Vagina (tissue), 2 donors: Measurements from ENCODE around the gene COX10.

Experiments
- POLR2A ChIP-seq, 2 donors: fragments of 450-650 bp; IDR thresholded peaks; one replicate each; pipeline ENCODE4 v1.6.1; 2017; ENCODE audit warnings: antibody characterized with exemption in 2 of 2, mild to moderate bottlenecking in 2 of 2, moderate library complexity in 2 of 2
- POLR2AphosphoS5 ChIP-seq, 2 donors: sonication (generic); formaldehyde crosslinking; IDR thresholded peaks; one replicate each; pipeline ENCODE4 v1.9.0; 2017; ENCODE audit warnings: antibody characterized with exemption in 2 of 2, mild to moderate bottlenecking in 2 of 2, low read depth in 1 of 2; ENCODE audit not compliant: insufficient read depth in 1 of 2
- TF ChIP-seq, protein P1 (sequence below), 3 experiments: fragments of 450-650 bp in 2 of 3; fragments of 200-600 bp in 1 of 3; sonication (generic) in 1 of 3; IDR thresholded peaks; one replicate each; pipeline ENCODE4 v1.5.1; 2017 to 2019; ENCODE audit warnings: antibody characterized with exemption in 3 of 3, mild to moderate bottlenecking in 2 of 3, moderate library complexity in 2 of 3

DNA sequence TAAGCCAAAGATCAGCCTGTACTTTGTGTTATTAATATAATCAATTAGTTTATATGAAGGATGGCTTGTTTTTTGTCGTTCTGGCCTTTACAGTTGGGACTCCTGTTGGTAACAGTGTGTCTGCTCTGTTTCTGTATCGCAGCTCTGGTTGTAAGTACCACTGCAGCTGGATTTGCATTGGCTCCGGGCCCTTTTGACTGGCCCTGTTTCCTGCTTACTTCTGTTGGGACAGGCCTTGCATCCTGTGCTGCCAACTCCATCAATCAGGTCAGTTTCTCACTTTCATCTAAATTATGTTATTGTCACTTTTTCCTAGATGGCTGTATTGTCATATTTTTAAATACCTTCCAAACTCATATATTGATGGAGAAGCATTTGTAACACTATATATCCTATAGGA lies 32.7 kb downstream of the COX10 start:
- TF ChIP-seq, protein P1, sequence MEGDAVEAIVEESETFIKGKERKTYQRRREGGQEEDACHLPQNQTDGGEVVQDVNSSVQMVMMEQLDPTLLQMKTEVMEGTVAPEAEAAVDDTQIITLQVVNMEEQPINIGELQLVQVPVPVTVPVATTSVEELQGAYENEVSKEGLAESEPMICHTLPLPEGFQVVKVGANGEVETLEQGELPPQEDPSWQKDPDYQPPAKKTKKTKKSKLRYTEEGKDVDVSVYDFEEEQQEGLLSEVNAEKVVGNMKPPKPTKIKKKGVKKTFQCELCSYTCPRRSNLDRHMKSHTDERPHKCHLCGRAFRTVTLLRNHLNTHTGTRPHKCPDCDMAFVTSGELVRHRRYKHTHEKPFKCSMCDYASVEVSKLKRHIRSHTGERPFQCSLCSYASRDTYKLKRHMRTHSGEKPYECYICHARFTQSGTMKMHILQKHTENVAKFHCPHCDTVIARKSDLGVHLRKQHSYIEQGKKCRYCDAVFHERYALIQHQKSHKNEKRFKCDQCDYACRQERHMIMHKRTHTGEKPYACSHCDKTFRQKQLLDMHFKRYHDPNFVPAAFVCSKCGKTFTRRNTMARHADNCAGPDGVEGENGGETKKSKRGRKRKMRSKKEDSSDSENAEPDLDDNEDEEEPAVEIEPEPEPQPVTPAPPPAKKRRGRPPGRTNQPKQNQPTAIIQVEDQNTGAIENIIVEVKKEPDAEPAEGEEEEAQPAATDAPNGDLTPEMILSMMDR (IDR thresholded peaks at IDR 0.05) = no peak
- TF ChIP-seq POLR2AphosphoS5 (IDR thresholded peaks at IDR 0.05; ENCODE audit: insufficient read depth in 1 of 2, low read depth in 1 of 2) (no peak), POLR2A (IDR thresholded peaks at IDR 0.05) (no peak)
